Hematopoietic multipotent progenitor cell treated with erythropoietin and hydrocortisone succinate and interleukin-3 and kit ligand, for 8 days (in vitro differentiated cells): Measurements from ENCODE around the gene ZKSCAN4.
A peak's percentile ranks its signal among the peaks of the same experiment; 100 is the strongest.

Experiments
- DNase-seq: peaks from one replicate; pipeline ENCODE4 v3.0.0-alpha.2; 2015

ZKSCAN4 gene

DNA sequence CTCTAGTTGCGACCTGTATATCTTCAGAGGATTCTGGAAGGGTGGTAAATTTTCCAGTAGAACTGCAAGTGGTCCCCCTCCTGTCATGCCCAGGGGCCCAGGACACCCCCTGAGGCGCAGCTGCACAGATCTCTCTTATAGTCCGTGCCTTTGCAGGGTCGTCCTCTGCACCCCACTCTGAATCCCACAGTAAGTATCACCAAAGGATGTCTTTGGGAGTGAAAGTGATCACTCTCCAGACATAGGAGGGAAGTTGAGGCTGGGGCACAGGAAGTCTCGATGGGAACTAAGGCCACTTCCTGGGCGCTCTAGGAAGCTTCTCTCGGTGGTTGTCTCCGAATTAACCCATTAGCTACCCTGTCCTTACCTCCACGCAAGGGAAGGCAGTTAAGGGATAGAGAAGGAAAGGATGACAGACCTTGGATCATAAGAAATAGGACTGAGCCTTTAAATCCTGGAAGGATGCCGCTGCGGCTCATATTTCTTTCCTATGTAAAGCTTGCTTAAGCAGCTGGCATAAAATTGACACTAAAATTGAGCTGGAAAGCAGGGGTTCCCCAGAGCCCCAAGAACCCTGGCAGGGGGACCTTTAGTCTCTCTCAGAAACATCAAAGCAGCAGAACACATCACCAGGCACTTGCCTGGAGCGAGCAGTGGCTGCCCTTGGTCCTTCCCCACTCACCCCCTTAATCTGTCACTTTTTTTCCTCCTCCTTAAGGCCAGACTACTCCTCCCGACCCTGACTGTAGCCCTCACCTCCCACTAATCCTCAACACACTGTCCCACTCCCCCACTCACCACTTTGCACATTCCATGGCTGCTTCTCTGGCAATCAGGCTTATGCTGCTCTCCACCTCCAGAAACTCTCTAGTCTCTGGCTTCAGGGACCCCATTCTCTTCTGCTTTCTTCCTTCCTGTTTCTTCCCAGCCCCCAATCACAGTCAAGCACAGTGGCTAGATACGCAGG lies at the start of gene ZKSCAN4:
Gene ZKSCAN4, minus strand, starts transcription at position 261 of the 967 bp plus-strand sequence. CDS start 289 bp downstream, outside the sequence.
- peak; percentile 93 for DNase-seq

DNA sequence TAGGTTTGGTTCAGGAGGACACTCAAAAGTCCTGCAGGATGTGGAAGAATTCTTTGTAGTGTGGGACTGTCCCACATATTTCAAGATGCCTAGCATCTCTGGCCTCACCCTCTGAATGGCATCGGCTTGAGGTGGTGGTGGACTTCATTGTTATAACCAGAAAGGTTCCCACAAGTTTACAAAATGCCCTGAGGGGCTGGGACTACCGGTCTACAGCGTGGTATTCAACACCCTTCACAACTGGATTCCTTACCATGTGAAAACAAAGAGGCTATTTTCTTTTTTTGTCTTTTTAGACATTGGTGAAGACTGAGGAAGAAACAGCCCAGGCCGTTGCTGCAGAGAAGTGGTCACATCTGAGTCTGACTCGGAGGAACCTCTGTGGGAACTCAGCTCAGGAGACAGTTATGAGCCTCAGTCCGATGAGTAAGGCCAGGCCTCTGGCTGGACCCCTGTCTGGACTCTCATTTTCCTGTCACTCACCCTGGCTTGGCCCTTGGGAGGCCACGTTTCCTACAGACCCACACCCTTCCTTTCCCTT lies 44.5 kb upstream of the ZKSCAN4 start:
- no peak for DNase-seq

DNA sequence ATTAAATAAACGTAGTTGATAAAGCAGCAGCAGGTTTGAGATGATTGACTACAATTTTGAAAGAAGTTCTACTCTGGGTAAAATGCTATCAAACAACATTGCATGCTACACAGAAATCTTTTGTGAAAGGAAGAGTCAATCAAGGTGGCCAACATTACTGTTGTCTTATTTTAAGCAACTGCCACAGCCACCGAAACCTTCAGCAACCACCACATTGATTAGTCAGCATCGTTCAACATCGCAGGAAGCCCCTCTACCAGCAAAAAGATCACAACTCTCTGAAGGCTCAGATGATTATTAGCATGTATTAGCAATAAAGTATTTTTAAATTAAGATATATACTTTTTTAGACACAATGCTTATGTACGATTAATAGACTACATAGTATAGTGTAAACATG lies 43.3 kb upstream of the ZKSCAN4 start:
- no peak for DNase-seq

DNA sequence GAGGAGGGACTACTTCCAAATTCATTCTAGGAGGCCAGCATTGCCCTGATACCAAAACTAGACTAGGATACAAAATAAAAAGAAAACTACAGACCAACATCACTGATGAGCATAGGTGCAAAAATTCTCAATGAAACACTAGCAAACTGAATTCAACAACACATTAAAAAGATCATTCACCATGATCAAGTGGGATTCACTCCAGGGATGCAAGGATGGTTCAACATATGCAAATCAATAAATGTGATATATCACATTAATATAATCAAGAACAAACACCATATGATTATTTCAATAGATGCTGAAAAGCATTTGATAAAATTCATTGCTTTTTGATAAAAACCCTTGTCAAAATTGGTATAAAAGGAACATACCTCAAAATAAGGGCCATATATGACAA lies 39.5 kb upstream of the ZKSCAN4 start:
- DNase-seq, result no peak

DNA sequence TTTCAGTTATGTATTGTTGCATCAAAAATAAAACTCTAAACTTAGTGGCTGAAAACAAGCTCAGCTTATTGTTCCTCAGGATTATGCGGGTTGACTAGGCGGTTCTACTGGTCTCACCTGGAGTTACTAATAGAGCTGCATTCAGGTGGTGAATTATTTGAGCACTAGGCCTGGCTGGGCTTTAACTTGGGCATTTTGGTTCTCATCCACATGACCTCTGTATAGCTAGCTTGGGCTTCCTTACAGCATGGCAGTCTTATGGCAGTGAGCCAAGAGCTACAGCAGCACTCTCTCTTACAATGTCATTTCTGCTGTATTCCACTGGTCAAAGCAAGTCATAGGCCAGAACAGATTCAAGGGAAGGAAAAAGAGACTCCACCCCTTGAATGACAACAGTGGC lies 30.9 kb upstream of the ZKSCAN4 start:
- DNase-seq, result peak; percentile 32

DNA sequence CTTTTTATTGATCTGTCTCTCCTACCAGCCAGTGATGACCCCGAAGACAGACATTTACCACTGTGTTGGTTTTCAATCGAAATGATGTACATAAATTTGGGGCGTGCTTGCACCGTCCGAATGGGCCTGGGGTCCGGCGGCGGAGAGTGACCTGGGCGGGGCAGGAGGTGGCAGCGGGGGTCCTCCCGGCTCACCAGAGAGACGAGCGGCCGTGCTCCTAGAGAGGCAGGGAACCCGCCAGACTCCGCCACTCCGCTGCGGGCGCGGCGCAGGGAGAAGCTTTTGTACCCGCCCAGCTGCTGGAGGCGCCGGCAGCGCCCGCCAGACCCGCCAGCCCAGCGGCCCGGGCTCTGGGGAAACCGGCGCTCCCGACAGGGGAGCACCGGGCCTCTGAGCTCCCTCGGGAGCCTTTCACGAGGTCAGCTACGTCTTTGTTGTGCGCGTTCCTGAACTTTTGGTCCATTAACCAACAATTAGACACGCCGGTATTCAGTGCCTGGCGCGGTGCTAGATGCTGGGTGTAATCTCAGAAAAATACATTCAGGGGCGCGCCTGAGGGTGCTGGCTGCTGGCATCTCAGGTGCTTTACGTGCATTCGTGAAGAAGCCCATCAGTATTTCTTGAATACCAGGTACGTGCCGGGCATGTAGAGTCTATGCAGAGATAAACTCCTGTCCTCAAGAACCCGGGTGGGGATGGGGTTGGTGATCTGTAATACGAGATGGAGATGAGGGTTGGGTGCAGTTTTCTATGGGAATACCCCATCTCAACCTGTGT lies 29.4 kb upstream of the ZKSCAN4 start, which contains the start of gene PGBD1:
Gene PGBD1, plus strand, starts transcription at position 285 of the 777 bp plus-strand sequence. CDS start 2,242 bp downstream, outside the sequence.
- DNase-seq, result peak; percentile 75

DNA sequence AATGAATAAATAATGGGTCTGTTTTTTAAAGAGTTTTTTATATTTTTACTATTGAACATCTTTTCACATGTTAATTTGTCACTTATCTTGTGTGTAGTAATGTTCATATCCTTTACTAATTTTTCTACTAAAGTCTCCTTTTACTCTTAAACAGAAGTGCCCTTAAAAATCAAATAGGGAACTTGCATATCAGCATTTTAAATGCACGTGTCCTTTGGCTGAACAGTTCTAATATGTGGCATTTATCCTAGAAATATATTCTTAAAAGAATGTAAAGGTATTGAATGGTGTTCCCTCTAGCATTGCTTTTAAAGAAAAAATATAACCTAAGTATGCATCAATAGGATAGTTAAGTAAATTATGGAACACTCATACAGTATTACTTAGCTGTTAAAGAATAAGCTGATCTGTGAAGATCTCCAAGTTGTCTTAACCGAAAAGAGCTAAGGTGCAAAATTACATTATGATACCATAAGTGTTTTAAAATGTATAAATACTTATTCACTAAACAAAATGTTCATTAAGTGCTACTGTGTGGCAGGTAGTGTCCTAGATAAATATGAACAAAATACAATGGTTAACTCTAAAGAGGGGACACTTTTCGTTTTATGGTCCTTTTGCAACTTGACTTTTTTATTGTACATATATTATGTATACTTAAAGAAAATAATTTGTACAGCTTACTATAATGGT lies 28.7 kb upstream of the ZKSCAN4 start:
- no peak for DNase-seq

DNA sequence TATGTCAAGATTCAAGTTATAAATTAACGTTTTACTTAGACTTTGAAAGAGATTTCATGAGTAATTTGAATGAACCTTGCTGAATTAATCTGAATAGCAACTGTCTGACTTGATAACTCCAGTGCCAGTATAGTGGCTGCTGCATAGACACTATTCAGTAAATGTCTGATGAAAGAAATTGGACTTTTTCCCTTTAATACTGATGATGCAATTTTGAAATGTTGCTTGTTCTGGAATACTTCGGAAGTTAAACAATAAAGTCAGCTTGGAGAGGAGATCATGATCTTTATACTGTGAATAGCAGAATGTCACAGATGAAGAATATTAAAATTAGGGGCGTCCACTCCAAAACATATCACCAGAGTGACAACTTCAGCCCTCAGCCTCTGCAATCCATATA lies 25.7 kb upstream of the ZKSCAN4 start:
- DNase-seq, result no peak

DNA sequence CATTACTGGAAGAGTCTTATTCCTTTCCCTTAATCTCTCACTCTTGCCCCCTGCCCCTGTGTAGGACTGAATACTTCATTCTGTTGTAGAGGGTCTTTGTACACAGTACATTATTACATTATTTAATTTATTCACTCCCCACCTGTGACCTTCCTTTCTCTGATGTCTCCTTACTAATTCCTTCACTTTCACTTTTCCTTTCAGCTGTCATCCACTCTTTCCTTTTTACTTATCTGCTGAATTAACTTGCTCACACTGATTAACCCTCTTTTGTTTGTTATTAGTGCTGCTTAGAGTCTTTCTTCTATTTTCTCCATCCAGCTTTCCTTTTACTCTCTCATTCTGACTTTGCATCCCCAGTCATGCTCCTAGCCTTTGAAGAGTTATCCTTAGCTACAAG lies 22.8 kb upstream of the ZKSCAN4 start:
- DNase-seq, result no peak

DNA sequence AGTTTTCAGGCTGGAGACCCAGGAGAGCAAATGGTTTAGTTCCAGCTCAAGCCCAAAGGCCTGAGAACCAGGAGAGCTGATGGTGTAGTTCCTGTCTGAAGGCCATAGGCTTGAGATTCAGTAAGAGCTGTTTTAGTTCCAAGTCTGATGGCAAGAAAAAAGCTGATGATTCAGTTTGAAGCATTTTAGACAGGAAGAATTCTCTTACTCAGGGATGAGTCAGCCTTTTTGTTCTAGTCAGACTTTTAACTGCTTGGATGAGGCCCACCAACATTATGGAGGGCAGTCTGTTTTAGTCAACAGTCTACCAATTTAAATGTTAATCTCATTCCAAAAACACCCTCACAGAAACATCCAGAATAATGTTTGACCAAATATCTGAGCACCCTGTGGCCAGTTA lies 17.4 kb upstream of the ZKSCAN4 start:
- peak; percentile 60 for DNase-seq

DNA sequence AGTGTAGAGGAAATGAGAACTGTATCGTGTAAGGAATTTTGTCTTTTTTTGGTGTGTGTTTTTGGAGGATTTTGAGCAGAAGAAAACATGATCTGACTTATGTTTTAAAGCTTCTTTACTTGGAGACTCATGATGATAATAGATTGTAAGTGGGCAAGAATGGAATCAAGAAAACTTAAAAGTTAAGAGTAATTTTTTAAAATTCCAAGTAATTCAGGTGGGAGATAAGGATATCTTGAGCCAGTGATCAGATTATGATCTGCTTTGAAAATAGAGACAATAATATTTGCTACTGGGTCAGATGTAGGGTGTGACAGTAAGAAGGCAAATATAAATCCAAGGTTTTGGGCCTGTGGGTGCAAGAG lies 15.6 kb upstream of the ZKSCAN4 start:
- no peak for DNase-seq

DNA sequence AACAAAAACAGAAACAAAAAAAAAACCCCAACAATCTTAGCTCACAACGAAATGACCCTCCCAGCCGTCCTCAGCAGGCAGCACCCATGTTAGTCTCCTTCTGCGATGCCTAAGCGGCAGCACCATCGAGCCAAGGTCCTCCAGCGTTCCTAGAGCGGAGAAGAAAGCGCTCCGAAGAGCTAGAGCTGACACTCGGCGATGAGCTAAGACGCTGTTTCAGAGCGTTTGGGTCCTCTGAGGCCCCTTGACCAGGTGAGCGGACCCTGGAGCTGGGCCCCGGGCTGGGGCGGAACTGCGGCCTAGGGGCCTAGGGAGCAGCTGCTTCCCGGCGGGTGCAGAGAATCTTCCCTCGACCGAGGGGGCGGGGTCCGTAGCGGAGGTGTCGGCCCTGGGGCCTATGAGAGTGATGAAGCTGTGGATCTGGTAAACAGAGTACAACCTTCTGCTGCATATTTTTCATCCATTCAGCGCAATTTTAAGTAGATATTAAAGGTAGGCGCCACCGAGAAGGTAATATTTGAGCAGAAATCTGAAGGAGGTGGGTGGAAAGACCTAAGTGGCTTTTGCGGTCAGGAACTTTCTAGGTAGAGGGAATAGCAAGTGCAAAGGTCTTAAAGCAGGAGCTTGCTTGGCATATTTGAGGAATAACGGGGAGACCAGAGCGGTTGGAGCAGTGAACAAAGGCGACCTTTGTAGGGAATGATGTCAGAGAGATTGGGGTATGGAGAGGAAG lies 15.1 kb upstream of the ZKSCAN4 start, which contains the start of gene ZSCAN26:
Gene ZSCAN26, plus strand, starts transcription at position 182 of the 733 bp plus-strand sequence. CDS start 4,777 bp downstream, outside the sequence.
- DNase-seq, result peak; percentile 92

DNA sequence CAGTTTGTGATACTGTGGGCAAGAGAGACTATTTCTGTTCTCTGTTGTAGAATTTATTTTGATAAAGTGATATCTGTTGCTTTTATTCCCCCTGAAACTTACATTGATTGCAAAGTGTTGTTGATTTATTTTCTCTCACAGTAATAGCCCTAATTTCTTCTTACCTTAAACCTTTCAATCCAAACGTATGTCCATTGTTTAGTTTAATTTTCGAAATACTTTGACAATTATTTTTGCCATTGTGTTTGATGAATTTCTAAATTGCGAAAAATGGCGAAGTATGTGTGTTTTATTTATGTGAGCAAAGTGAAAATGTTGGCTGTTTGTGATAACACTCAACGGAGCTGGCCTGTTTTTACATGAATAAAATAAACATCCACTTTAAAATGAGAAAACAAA lies 14.5 kb upstream of the ZKSCAN4 start:
- DNase-seq, result peak; percentile 12

DNA sequence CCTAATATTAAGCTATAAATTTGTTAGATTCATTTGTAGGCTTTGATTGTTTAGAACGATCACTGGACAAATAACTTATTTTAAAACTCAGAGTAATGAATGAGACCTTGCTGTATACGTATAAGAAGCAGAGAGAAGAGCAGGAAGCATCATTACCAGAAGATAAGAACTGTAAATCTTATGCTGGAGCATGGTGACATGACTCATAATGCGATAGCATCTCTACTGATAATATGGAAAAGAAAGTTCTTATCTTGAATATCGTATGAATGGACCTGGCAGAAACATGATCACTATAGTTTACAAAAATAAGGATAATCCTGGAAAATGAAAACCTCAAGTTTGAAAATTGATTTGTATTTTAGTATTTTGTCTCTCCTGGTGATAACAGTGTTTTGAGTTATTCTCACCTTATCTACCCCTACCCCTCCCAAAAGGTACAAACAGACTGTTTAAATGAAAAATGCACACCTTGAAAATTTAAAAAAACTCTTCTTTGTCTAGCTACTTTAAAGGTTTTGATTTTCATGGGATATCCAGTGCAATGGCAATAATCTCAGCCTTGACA lies 12.8 kb upstream of the ZKSCAN4 start:
- DNase-seq, result no peak

DNA sequence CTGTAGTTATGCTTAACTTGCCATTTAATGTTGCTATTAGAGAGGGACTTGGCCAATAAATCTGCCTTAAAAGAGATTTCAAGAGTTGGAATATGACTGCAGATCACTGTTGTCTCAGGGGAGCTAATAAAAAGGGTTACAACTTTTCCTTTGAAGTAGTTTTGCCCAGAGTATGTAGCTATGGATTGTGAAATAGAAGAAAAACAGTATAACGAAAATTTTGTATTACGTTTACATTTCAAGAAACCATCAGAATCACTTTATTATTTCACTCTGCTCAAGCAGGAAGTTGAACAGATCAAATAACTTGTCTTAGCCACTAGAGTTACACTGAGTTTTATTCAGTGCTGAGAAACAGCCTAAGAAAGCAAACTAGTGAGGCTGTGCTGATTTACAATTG lies 11.9 kb upstream of the ZKSCAN4 start:
- no peak for DNase-seq

DNA sequence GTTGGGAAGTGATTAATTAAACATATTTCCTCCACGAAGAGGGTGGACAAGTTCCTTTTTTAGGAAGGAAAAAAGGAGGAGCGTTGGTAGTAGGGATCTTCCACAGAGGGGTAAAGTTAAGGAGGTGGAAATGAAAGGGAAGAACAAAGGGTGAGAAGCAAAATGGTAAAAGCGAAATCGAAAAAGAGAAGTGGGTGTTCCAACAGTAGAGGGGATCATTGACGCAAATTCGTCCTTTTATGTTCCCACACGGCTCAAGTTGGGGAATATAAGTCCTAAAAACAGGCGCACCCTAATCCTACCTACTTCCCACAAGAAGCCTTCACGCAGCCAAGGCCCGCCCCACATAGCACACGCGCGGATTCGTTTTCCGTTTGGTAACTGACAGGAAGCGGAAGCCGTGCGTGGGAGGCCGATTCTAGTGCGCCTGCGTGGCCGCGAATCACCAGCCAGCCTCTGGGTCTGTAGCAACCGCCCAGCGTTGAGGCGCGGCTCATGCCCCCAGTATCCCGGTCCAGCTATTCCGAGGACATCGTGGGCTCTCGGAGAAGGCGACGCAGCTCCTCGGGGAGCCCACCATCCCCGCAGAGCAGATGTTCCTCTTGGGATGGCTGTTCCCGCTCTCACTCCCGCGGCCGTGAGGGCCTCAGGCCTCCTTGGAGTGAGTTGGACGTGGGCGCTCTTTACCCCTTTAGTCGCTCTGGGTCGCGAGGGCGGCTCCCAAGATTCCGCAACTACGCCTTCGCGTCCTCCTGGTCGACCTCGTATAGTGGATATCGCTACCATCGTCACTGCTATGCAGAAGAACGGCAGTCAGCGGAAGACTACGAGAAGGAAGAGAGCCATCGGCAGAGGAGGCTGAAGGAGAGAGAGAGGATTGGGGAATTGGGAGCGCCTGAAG lies 7.1 kb upstream of the ZKSCAN4 start, which contains the start of gene NKAPL:
Gene NKAPL, plus strand, starts transcription at position 421 of the 901 bp plus-strand sequence. Its CDS starts 75 bp downstream, at position 496.
- peak; percentile 51 for DNase-seq

DNA sequence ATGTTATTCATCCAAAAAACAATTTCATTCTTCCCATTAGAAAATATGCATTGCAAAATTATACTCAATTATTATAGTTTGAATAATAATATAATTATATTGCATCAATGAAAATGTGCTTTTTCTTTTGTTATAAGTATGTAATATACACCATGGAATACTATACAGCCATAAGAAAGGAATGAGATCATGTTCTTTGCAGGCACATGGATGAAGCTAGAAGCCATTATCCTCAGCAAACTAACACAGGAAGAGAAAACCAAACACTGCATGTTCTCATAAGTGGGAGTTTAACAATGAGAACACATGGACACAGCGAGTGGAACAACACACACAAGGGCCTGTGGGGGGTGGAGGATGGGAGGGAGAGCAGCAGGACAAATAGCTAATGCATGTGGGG lies 5.0 kb upstream of the ZKSCAN4 start:
- no peak for DNase-seq

DNA sequence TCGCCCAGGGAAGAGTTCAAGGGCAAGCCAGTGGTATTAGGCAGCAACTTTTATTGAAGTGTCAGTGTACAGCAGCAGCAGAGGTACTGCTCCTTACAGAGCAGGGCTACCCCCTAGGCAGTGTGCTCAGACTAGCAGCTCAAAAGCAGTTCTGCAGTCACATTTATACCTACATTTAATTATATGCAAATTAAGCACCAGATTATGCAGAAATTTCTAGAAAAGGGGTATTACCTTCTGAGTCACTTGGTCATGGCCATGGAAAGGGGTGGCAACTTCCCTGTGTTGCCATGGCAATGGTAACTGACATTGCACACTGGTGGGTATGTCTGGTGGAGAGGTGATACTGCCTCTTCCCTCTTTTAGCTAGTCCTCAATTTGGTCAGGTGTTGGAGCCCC lies 2.1 kb upstream of the ZKSCAN4 start:
- peak; percentile 16 for DNase-seq

DNA sequence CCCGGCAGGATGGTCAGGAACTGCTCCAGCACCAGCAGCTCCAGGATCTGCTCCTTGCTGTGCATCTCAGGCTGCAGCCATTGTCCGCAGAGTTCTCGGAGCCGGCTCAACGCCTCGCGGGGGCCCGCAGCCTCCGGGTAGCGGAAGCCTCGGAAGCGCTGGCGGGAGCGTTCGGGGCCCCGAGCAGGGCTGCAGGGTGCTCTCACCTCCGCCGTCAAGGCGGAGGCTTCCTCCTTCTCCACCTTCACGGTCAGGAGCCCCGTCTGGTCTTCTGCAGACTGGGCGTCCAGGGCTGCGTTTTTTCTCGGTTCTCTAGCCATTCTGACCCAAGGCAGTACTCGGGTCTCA lies 434 bp downstream of the ZKSCAN4 start:
- peak; percentile 15 for DNase-seq

DNA sequence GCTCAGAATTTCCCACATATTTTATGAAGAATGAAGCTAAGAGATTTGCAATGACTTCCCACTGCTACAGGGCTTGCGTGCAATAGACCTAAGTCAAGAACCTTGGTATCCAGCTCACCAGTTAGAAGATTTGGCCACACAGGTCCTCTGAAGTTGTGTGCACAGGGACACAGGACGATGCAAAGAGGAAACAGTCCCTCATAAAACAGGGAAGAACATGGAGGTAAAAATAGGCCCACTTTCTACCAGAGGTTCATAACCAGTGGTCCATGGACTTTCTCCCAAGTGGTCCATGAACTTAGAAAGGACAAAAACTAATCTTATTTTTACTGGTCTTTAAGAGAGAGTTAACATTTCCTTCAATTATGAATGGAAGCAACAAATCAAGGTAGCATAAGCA lies 1.3 kb downstream of the ZKSCAN4 start:
- DNase-seq, result no peak

DNA sequence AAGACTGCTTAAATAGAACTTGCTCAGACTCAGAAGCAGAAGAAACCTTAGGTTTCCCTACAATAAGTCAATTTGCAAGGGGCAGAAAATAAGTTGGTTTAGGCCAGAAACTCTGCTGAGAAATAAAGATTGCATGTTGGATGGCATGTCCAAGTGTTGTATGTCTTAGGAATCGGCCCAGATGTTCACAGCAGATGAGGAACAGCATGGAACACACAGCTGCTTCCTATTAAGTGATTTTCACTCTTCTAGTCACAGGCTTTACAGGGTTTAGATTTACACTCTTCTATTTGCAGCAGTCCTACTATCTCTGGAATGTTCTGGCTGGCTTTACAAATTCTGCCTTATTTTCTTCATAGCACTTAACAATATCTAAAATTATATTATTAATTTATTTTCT lies 3.2 kb downstream of the ZKSCAN4 start:
- DNase-seq, result no peak
